Measurements from ENCODE around the gene AGBL5.

Gene AGBL5

GRCh38 chr2:27042985-27043634, 8.4 kb upstream of the AGBL5 start:
- no peak overlapping the region for H3K27ac ChIP-seq
- TF ChIP-seq CTCF (conservative IDR thresholded peaks at IDR 0.05) = no peak

DNA sequence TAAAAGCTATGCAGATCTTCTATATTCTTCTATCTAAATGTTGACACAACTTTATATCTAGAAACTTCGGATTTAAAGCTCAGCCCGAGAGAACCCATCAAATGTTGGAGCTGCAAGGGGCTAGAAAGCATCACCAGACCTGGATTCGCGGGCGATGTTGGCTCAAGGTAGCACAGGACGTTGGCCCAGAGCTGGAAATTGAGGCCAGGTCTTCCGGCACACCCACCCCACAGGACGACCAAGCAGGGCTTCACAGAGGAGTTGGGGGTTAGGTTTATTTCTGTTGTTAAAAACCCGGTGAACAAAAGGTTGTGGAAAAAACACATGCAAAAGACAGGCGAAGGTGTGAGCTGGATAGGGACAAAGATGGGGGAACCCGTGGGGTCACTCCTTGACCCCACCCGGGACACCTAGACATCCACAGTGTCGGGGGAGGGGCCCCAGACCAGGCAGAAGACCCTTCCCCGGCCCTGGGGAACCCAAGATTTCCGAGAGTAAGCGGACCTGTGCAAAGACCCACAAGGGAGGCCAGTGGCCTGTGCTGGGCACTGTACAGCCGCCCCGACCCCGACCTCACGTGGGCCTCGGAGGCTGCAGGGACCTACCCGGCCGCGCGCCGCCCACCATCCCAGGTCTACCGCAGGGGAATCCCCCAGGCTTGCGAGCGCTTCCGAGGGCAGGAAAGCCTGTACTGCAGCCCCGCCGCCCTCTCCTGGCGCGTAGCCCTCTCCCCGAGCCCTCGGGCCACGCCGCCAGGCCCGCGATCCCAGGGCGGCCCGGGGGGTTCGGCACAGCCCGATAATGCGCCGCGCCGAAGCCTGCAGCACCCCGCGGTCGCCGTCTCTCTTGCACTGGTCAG, 1.8 kb upstream of the AGBL5 start:
- peak overlapping the region; percentile 85 for H3K27ac ChIP-seq
- no peak for TF ChIP-seq CTCF (conservative IDR thresholded peaks at IDR 0.05)

DNA sequence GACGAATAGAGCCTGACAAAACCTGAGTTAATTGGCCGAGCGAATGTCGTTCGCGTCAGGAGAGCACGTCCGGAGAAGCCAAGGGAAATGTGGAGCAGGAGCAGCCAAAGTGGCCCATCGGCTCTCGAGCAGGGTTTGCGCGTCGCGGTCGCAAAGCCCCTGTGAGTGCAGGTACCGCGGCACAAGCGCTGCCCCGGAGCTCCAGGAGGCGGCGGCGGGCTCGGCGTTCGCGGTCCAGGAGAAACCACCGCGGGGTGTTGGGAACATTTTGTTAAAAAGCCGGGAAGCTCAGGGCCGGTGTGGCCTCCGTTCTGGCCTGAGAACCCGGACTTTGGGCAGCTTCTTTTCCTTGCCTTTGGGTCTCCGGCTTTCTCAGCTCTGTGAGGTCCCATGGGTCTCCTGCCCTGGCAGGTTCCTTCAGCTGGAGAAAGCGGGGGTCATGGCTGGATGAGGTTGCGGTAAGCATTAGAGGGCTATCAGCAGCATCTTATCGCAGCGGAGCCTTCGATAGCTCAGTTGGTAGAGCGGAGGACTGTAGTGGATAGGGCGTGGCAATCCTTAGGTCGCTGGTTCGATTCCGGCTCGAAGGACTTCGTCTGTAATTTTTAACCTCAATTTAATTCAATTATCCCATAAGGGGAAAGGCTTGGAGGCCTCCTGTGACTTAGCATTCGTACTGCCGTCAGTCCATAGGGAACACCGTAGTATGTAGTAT, 1.0 kb upstream of the AGBL5 start:
- peak overlapping the region; percentile 85 for H3K27ac ChIP-seq
- peak; percentile 41 for TF ChIP-seq CTCF (conservative IDR thresholded peaks at IDR 0.05)

DNA sequence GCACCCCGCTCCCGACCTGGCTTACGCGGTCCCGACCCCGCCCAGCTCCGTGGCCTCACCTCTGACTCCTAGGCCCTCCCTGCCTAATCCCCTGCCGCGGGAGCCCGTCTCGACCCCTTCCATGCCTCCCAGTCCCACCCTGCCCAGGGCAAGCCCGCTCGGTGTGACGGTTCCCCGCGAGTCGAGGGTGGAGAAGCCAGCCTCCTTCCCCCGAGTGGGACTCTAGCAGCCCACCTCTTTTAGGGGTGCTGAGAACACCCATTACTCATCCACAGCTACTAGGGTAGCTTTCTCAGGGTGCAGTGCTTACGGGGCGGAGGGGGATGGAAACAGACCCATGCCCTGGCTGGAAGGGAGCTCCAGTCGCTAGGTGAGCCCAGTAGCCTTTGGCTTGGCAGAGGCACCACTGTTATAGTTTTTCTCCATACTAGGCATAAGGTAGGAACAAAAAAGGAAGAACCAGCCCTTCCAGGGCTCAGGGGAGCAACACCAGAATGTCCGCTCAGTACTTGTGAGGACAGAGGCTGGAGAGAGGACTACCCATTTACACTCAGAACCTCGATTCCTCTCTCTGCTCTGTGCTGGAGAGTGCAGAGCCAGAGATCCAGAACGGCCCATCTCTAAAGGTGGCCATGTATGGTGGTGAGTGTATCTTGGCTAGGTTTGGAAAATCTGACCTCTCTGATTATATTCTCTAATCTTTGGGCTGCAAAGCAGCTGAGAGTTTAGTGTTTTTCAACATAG, 606 bp downstream of the AGBL5 start:
- TF ChIP-seq CTCF (conservative IDR thresholded peaks at IDR 0.05) = no peak
- peak overlapping the region; percentile 85 for H3K27ac ChIP-seq

DNA sequence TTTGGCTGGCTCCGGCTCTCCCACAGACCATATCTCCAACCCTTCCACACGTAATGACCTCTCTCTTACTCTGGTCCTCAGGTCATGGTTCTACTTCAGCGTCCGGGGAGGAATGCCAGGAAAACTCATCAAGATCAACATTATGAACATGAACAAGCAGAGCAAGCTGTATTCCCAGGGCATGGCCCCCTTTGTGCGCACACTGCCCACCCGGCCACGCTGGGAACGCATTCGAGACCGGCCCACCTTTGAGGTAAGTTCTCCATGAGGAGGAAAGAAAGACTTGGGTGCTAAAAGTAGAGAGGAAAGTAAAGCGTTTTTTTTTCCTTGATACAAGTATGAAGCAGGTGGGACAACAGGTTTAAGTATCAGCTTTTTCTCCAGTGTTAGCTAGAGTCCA, 1.9 kb downstream of the AGBL5 start:
- no peak overlapping the region for H3K27ac ChIP-seq
- TF ChIP-seq CTCF (conservative IDR thresholded peaks at IDR 0.05) = no peak

GRCh38 chr2:27053776-27054175, 2.3 kb downstream of the AGBL5 start:
- no peak for TF ChIP-seq CTCF (conservative IDR thresholded peaks at IDR 0.05)
- no peak overlapping the region for H3K27ac ChIP-seq
